T follicular helper cell (primary cell): Measurements from ENCODE around the gene SMIM14.
"Not testable (repeated sequence)": the region's sequence is repeated elsewhere in the genome, so short reads cannot be mapped to it uniquely, and the experiment has no call there.

Source experiments
- DNase-seq: peaks from one replicate; pipeline ENCODE4 v3.0.0-alpha.2; 2020; ENCODE audit warnings: low read depth

Gene SMIM14

DNA sequence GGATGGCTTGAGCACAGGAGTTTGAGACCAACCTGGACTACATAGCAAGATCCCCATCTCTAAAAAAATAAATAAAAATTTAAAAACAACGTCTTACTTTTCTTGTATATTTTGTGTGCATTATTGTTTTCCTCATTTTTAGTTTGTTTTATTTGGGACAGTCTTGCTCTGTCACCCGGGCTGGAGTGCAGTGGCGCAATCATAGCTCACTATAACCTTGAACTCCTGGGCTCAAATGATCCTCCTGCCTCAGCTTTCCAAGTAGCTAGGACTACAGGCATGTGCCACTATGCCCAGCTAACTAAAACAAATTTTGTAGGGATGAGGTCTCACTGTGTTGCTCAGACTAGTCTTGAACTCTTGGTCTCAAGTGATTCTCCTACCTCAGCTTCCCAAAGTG, 9.5 kb upstream of the SMIM14 start:
- DNase-seq: no peak

DNA sequence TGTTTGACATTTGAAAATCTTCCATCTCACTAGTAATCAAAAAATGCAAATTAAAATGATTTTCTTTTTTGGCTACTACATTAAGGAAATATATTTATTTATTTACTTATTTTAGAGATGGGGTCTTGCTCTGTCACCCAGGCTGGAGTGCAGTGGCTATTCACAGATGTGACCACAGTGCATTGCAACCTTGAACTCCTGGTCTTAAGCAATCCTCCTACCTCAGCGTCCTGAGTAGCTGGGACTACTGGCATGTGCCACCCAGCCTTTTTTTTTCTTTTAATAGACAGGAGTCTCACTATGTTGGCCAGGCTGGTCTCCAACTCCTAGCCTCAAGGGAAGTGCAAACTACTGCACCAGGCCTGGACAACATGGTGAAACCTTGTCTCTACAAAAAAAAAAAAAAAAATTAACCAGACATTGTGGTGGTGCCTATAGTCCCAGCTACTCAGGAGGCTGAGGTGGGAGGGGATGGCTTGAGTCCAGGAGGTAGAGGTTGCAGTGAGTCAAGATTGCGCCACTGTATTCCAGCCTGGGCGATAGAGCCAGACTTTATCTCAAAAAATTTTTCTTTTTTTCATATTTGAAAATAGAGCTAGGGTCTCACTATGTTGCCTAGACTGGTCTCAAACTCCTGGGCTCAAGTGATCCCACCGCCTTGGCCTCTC, 4.4 kb upstream of the SMIM14 start:
- no peak for DNase-seq

DNA sequence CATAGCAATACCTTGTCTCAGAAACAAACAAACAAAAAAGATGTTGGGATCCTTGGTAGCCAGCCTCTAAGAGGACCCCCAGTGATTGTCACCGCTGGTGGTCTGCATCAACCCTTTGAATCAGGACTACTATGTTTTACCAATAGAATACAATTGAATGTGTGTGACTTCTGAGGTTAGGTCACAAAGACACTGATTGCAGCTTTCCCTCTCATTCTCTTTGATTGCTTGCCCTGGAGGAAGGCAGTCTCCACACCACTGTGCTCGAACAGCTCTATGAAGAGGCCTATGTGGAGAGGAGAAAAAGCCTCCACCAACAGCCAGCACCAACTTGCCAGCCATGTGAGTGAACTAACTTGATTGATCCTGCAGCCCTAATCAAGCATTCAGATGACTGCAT, 2.8 kb upstream of the SMIM14 start:
- DNase-seq: no peak

DNA sequence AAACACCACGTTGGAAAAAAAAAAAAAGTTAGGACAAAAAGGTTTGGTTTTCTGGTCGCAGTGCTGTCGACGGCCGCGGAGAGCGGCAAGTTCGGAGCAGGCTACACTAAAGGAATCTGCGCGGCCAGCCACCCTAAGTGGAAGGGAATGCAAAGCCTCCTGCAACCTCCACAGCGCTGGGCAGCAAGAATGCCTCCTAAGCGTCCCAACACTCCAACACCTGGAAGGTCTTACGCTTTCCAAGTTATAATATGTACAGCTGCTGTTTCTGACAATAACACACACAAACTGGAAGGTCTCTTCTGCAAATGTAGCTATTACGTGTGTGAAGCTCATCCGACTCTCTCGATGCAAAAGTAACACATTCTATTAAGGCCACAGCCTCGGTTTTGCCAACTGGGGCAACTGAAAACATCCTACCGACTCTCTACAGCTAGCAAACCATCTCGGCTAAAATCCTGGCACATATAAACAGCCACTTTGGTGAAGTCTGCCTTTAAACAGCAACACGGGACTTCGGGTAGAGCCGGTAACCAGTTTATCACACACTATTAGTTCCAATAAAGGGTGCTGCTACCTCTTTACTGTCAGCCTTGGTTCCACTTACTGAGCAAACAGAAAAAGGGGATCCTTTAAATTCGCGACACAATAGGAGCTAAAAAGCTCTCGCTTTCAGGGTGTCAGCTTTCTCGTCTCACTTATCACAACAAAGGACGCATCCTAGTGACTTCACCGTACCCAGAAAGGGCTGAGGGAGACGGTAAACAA, 895 bp downstream of the SMIM14 start:
- no peak for DNase-seq

DNA sequence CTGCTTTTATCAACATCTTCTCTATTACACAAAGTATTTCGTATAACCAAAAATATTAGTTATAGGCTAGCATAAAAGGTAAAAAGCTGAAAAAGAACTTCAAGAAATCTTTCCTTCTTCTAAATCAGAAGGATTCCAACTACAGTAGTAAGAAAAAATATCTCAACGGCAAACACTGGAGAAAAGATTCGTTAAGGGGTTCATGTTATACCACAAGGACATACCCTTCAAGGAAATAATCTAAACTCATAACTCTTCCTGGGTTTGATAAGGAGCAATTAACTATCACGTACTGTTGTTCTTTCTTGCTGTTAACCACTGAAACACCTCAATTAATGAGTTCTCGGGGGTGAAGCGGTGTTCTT, 1.5 kb downstream of the SMIM14 start:
- no peak for DNase-seq

DNA sequence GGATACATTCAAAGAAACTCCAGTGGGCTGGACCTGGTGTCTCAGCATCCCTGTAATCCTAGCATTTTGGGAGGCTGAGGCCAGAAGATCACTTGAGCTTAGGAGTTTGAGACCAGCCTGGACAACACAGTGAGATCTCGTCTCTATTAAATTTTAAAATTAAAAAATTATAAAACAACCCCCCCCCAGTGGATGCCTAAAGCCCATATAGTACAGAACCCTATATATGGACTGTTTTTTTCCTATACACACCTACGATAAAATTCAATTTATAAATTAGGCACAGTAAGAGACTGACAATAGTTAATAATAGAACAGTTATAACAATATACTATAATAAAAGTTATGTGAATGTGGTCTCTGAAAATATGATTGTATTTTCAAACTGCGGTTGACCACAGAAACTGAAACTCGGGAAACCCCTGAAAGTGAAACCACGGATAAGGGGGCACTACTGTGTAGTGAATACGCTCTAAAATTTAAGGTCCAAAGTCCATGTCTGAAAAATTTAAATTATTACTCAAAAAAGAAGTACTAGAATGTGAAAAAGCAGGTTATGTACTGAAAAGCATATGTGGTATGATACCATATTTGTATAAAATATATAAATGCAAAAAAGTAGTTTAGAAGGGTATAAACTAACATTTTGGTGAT, 2.0 kb downstream of the SMIM14 start:
- DNase-seq: no peak

DNA sequence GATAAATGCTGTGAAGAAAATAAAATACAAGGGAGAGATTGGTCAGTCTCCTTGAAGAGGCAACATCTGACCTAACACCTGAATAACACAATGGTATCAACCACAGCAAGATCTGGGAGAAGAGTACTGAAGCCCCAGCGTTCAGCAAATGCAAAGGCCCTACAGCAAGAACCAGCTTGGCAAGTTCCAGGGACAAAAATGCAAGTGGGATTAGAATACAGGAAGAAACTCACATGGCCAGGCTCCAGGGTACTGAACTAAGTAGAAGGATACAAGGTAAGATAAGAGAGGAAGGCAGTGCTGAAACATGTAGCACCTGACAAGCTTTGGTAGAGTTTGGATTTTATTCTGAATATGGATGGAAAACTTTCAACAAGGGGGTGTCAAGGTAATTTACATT, 3.6 kb downstream of the SMIM14 start:
- DNase-seq: no peak

DNA sequence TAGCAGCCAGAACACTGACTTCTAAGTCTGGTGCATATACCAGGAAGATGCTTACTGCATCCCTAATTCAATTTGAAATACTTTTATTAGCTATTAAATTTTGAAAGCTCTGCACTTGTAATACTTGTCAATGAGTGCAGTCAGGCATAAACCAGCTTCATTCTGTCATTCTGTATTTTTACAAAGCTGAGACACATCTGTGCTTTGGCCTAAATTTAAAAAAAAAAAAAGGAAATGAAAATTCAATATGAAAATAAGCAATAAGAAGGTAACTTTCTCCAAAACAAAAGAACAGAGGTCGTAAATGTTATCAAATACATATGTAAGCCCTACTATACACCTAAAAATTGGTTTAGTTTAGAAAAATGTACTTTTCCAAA, 7.0 kb downstream of the SMIM14 start:
- DNase-seq: no peak

DNA sequence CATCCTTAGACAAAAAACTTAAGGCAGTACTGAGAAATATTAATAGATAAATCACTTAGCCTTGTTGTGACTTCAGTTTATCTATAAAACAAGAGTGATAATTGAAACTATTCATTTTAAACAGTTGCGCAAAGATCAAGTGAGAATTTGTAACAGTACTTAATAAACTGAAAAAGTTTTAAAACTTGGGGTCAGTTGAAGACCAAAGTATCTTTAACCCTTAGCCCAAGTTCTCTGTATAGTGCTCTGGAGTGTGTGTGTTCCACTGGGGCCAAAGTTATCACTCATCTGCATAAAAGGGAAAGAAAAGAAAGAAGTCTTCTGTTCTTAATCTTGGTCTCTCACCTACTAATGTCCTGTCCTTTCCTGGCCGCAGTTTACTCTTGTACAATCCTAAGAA, 11.3 kb downstream of the SMIM14 start:
- DNase-seq: no peak

DNA sequence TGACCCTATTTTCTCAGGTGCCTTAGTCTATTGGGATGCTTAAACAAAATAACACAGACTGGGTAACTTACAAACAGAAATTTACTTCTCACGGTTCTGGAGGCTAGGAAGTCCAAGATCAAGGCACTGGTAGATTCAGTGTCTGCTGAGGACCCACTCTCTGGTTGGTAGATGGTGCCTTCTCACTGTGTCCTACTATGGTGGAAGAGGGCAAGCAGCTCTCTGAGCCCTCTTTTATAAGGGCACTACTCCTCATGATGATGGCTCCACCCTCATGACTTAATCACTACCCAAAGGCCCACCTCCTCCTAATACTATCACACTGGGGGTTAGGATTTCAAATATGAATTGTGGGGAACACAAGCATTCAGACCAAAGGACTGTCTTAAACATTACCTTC, 11.8 kb downstream of the SMIM14 start:
- DNase-seq: no peak

DNA sequence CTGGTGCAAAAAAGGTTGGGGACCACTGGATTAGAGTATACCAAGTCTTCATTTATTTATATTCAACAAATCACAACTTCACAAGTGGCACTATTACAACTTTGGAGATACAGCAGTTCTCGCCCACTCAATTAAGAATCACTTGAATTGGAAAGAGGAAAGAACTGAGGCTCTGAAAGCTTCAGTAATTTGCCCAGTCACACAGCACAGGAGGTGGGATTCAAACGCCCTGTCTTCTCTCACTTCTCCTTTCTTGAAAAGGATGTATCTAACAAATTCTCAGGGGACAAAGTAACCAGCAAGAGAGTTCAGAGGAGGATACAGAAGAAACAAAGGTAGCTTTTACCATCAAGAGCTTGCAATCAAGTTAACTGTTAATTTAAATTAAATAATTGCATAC, 12.4 kb downstream of the SMIM14 start:
- DNase-seq: no peak

DNA sequence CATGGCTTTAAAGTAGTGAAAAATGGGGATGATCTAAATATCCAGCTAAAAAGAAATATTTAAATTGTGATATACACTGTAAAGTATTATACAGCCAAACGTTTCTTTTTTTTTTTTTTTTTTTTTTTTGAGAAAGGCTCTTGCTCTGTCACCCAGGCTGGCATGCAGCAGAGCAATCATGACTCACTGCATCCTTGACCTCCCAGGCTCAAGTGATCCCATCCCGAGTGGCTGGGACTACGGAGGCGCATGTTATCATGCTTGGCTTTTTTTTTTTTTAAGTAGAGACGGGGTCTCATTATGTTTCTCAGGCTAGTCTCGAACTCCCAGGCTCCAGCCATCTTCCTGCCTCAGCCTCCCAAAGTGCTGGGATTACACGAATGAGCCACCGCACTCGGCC, 17.1 kb downstream of the SMIM14 start:
- DNase-seq: no peak

DNA sequence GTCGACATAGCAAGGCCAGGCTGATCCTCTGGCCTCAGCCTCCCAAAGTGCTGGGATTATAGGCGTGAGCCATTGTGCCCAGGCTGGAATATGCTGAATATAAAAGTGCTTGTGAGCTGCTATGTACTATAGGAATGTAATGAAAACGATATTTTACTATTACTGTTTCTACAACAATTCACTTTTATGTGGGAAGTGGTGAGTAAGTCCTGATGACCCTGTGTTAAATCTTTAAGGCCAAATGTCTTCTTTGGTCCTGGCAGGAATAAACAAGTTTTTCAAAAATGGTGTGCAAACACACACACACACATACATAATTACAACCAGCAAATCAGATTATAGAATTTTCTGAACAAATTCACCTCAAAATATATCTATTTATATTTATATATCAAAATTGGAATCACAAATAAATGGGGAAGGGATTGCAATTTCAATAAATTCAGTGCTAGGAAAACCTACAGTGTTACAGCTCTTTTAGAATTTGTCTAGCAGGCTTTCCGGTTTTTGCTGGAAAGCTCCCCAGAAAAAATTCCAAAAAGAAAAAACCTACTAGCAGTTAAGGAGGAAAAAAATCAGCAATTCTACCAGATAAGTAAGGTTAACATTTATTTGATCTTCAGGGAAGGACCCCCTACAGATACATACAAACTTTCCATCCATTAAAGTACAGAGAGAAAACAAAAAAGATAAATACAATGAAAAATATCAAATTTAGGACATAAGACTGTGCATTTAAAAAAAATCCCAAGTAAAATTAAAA, 17.9 kb downstream of the SMIM14 start:
- no peak for DNase-seq

DNA sequence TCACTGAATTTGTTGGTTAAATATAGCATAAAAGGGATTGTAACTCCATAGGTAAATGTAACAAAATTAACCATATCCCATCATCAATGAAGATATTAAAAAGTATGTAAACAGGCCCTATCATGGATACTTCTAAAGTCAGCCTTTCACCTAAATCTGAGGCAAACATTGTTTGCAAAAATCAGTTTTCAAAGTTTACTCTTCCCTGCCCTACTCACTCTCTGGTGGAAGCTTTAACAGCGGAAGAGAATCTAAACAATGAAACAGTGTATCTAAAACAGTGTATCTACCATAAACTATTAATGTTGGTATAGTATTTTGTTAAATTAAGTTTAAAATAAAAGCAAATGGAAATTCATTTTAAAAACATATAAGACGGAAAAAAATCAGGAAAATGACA, 21.1 kb downstream of the SMIM14 start:
- no peak for DNase-seq

DNA sequence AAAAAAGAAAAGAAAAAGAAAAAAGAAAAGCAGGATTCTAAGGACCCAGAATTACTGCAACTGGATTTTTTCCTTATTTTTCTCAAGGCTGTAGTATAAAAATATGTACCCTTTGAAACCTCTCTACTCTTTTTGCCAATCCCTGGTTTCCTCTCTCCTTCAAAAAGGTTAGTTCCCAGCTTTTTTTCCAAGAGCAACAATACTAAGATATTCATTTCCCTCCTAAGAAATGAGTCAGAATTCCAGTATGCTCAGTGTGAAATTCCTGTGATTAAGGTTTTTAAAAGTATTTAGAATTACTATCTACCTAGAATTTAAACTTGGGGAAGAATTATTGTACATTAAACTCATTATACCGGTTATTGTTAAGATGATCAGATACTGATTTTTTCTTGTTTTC, 22.0 kb downstream of the SMIM14 start:
- no peak for DNase-seq

DNA sequence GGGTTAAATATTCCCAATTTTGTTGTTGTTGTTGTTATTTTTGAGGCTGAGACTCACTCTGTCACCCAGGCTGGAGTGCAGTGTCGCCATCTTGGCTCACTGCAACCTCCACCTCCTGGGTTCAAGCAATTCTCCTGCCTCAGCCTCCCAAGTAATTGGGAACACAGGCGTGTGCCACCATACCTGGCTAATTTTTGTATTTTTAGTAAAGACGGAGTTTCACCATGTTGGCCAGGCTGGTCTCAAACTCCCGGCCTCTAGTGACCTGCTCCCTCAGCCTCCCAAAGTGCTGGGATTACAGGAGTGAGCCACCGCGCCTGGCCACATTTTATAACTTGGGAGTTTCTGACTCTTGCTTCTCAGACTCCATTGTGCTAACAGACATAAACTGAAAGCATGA, 22.6 kb downstream of the SMIM14 start:
- DNase-seq: not testable (repeated sequence)

DNA sequence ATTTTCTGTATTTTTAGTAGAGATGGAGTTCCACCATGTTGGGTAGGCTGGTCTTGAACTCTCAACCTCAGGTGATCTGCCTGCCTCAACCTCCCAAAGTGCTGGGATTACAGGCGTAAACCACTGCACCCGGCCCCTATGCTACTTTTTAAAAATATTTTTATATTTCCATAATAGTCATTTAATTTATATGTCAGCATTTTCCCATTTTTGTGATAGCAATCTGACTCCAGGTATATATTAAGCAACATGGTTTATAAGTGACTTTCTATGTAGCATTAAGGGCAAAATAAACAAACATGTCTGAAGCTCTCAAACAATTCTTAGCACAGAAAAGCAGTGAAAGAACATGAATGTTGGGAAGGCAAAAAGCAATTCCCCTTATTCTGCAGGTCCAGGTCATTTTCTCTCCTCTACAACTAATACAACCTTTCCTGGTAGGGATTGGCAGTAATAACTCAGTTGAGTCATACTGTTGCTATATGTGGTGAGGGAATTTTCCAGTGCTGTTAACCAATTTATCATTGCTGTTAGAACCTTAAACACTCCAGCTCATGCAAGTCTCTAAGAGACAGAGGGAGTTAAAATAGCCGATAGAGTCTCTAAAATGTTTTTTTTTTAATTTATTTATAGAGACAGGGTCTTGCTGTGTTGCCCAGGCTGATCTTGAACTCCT, 24.0 kb downstream of the SMIM14 start:
- DNase-seq: no peak

DNA sequence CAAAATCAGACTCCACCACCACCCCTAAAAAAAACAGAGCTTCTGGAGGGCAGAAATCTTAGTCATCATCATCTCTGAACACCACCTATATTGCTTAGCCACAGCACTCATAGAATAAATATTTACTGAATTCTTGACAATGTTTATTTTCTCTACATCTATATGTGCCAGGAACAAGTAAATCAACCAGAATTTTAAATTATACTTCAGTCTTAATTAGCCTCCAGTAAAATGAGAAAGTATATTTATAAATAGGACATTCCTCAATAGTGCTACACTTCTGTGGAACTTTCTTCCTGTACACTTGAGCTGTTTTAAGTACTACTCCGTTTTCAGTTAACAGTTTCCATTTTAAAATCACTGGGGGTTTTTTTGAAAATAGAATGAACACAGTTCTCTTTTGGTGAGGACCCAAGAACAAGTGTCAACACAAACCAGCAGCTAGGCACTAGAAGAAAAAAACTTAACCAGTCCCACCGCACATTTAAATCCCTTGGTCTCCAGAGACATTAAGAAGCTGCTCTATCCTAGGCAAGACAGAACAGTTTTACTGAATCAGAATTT, 25.5 kb downstream of the SMIM14 start:
- no peak for DNase-seq

DNA sequence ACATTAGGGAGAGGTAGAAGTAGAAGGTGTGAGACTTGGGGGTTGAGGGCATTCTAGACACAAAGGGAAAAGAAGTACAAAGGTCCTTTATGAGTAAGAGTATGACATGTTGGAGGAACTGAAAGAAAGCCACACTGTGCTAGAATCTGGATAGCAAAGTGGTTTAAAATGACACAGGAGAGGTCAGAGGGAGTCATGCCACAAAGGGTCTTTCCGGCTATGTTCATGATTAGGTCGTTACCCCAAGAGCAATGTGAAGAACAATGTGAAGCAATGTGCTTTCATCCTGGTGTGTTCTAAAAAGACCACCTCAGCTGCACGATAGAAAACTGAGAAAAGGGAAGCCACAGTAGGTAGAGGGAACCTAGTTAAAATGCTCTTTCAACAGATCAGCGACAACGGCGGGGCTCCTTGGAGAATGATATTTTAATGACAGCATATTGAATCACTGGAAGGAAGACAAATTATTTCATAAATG, 29.2 kb downstream of the SMIM14 start:
- no peak for DNase-seq

DNA sequence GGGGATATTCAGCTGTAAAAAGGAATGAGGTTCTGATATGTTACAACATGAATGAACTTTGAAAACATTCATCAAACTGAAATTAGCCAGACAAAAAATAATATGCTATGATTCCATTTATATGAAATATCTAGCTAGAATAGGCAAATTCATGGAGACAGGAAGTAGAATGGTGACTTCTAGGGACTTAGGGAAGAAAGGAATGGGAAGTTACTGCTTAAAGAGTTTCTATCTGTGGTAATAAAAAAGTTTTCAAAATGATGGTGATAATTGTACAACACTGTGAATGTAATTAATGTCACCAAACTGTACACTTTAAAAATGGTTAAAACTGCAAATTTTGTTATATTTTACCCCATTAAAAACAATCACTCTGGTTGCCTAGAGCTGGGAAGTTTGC, 30.2 kb downstream of the SMIM14 start:
- DNase-seq: no peak

DNA sequence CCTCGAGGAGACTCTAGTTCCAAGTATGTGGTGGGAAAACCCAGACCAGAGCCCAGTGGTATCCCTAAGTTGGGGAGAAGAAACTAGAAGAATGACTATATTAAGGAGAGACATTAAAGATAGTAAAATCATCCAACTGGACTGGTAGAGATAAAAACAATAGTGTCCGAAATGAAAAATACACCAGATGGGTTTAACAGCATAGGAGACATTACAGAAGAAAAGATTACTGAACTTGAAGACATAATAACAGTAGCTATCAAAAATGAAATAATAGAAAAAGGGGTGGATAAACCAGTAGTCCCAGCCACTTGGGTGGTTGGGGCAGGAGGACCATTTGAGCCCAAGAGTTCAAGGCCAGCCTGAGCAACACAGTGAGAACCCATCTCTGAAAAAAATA, 31.9 kb downstream of the SMIM14 start:
- DNase-seq: no peak
